Neural cell (in vitro differentiated cells): ENCODE measurements around the gene WDSUB1.

Experiments used
- EZH2 ChIP-seq: fragments of 200-600, 300-800 bp; shearing (Covaris generic), sonication (generic); IDR thresholded peaks from 2 replicates; pipeline ENCODE4 v1.6.1; 2014; ENCODE audit warnings: antibody characterized with exemption, low read length, borderline replicate concordance, mild to moderate bottlenecking; ENCODE audit not compliant: insufficient read depth, poor library complexity, severe bottlenecking
- MXI1 ChIP-seq: fragments of 450-650 bp; conservative IDR thresholded peaks from 2 replicates; pipeline ENCODE4 v1.6.1; 2014; ENCODE audit warnings: antibody characterized with exemption, mild to moderate bottlenecking; ENCODE audit not compliant: poor library complexity, severe bottlenecking
- POLR2AphosphoS5 ChIP-seq: IDR thresholded peaks from 2 replicates; pipeline ENCODE4 v1.6.1; 2012
- REST ChIP-seq: IDR thresholded peaks from 2 replicates; pipeline ENCODE4 v1.6.1; 2012; ENCODE audit warnings: borderline replicate concordance
- SMC3 ChIP-seq: fragments of 450-650 bp; conservative IDR thresholded peaks from 2 replicates; pipeline ENCODE4 v1.6.1; 2014; ENCODE audit warnings: antibody characterized with exemption, mild to moderate bottlenecking, moderate library complexity; ENCODE audit not compliant: poor library complexity
- TAF1 ChIP-seq: IDR thresholded peaks from 2 replicates; pipeline ENCODE4 v1.6.1; 2012; ENCODE audit warnings: low read depth
- TF ChIP-seq, protein P1 (sequence below): fragments of 450-650 bp; IDR thresholded peaks from 2 replicates; pipeline ENCODE4 v1.5.1; 2014; ENCODE audit warnings: antibody characterized with exemption, mild to moderate bottlenecking, moderate library complexity; ENCODE audit not compliant: poor library complexity, severe bottlenecking

GRCh38 chr2:159290289-159290907 is 3.9 kb upstream of the WDSUB1 start:
- TF ChIP-seq POLR2AphosphoS5, result no peak
- TF ChIP-seq, protein P1, sequence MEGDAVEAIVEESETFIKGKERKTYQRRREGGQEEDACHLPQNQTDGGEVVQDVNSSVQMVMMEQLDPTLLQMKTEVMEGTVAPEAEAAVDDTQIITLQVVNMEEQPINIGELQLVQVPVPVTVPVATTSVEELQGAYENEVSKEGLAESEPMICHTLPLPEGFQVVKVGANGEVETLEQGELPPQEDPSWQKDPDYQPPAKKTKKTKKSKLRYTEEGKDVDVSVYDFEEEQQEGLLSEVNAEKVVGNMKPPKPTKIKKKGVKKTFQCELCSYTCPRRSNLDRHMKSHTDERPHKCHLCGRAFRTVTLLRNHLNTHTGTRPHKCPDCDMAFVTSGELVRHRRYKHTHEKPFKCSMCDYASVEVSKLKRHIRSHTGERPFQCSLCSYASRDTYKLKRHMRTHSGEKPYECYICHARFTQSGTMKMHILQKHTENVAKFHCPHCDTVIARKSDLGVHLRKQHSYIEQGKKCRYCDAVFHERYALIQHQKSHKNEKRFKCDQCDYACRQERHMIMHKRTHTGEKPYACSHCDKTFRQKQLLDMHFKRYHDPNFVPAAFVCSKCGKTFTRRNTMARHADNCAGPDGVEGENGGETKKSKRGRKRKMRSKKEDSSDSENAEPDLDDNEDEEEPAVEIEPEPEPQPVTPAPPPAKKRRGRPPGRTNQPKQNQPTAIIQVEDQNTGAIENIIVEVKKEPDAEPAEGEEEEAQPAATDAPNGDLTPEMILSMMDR, result no peak
- no peak for TF ChIP-seq REST
- TF ChIP-seq EZH2, result no peak
- TF ChIP-seq SMC3, result no peak
- no peak for TF ChIP-seq TAF1
- TF ChIP-seq MXI1, result no peak
